Thoracic aorta (tissue), 2 donors: ENCODE results near the gene BBIP1. TPM values are rescaled to one million over a fixed set of nuclear protein-coding genes. Genes with fewer than 3 reads are reported as not detected.

Experiments used
- ATAC-seq: fragments of 150-250 bp; one replicate; pipeline ENCODE4 v1.8.0; 2017; ENCODE audit warnings: low read depth; ENCODE audit not compliant: insufficient number of reproducible peaks, low FRiP score
- DNase-seq: peaks from one replicate; pipeline ENCODE4 v3.0.0-alpha.2; 2020; ENCODE audit warnings: low spot score
- H3K27ac ChIP-seq, 2 donors: fragments of 200-600 bp; sonication (generic); 1 replicate in 1 of 2; 2 replicates in 1 of 2; pipeline ENCODE4 v1.5.1; 2016; ENCODE audit warnings: mild to moderate bottlenecking in 2 of 2, moderate library complexity in 2 of 2
- H3K27me3 ChIP-seq: fragments of 200-600 bp; sonication (generic); replicated peaks from 2 replicates; pipeline ENCODE4 v1.6.0; 2016; ENCODE audit warnings: mild to moderate bottlenecking; ENCODE audit not compliant: insufficient read depth
- H3K36me3 ChIP-seq: fragments of 200-600 bp; sonication (generic); one replicate; pipeline ENCODE4 v1.5.1; 2016
- H3K4me1 ChIP-seq, 2 donors: fragments of 200-600 bp; sonication (generic); 1 replicate in 1 of 2; 2 replicates in 1 of 2; pipeline versions ENCODE4 v1.5.1 to v1.6.0; 2016; ENCODE audit warnings: low read depth in 2 of 2, mild to moderate bottlenecking in 1 of 2; ENCODE audit not compliant: control insufficient read depth in 1 of 2
- H3K4me3 ChIP-seq: fragments of 200-600 bp; sonication (generic); 2 replicates; pipeline ENCODE4 v1.5.1; 2016; ENCODE audit warnings: mild to moderate bottlenecking
- H3K9me3 ChIP-seq: fragments of 200-600 bp; sonication (generic); 2 replicates; pipeline ENCODE4 v1.5.1; 2016
- total RNA-seq, 2 donors: library from RNA; depleted of rRNA; stranded (reverse); fragments of >200 nt; gene quantifications; one replicate each; pipeline versions ENCODE4 v1.1.0 to v1.2.3, GENCODE V29; 2016
- TF ChIP-seq, protein P1 (sequence below): fragments of 200-600 bp; sonication (generic); IDR thresholded peaks from one replicate; pipeline ENCODE4 v1.5.1; 2019; ENCODE audit warnings: antibody characterized with exemption

The BBIP1 gene
- total RNA-seq, 2 donors from 2014 or later, result 19.0 to 33.2 TPM

DNA sequence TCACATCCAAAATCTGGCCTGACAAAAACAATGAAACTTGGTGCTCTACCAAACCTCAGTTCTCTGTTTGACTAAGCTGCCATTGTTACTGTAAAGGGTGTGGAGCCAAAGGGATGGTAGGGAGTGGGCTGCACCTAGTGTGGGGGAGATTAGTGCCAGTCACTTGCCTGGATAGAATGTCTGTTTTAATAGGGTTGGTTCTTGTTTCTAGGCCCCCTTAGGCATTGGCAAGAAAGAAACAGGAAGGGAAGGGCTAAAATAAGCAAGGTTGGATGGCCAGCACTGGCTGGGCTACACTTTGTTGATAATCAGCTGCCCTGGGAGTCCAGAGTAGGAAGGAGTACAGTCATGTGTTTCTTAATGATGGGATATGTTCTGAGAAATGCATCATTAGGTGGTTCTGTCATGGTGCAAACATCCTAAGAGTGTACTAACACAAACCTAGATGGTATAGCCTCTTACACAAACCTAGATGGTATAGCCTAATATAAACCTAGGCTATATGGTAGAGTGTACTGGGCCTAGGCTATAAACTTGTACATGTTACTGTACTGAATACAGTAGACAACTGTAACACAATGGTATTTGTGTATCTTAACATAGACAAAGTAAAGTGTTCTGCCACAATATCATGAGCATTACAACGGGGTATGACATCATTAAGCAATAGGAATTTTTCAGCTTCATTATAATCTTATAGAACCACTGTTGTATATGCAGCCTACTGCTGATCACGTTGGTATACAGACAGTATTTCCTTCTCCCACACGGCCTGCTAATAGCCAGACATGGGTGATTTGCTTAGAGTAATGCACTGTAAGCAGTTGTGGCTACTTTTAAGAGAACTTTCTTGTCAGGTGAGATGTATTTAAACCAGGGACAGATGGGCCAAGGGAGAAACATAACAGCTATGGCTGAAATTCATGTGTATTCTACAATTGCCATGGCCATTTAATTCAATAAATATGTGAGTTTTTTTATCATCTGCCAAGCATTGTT lies 15.4 kb downstream of the BBIP1 start:
- H3K4me1 ChIP-seq, result no peaks in the 10 kb centered on the region
- H3K27me3 ChIP-seq, result no peaks in the 10 kb centered on the region
- H3K36me3 ChIP-seq, result peaks cover 4% of the 10 kb centered on the region
- ATAC-seq (no peak), DNase-seq (no peak)
- H3K4me3 ChIP-seq, result no peak overlapping the region
- H3K27ac ChIP-seq, result no peak overlapping the region
- no peaks in the 10 kb centered on the region for H3K9me3 ChIP-seq
- TF ChIP-seq, protein P1, sequence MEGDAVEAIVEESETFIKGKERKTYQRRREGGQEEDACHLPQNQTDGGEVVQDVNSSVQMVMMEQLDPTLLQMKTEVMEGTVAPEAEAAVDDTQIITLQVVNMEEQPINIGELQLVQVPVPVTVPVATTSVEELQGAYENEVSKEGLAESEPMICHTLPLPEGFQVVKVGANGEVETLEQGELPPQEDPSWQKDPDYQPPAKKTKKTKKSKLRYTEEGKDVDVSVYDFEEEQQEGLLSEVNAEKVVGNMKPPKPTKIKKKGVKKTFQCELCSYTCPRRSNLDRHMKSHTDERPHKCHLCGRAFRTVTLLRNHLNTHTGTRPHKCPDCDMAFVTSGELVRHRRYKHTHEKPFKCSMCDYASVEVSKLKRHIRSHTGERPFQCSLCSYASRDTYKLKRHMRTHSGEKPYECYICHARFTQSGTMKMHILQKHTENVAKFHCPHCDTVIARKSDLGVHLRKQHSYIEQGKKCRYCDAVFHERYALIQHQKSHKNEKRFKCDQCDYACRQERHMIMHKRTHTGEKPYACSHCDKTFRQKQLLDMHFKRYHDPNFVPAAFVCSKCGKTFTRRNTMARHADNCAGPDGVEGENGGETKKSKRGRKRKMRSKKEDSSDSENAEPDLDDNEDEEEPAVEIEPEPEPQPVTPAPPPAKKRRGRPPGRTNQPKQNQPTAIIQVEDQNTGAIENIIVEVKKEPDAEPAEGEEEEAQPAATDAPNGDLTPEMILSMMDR, result no peak

DNA sequence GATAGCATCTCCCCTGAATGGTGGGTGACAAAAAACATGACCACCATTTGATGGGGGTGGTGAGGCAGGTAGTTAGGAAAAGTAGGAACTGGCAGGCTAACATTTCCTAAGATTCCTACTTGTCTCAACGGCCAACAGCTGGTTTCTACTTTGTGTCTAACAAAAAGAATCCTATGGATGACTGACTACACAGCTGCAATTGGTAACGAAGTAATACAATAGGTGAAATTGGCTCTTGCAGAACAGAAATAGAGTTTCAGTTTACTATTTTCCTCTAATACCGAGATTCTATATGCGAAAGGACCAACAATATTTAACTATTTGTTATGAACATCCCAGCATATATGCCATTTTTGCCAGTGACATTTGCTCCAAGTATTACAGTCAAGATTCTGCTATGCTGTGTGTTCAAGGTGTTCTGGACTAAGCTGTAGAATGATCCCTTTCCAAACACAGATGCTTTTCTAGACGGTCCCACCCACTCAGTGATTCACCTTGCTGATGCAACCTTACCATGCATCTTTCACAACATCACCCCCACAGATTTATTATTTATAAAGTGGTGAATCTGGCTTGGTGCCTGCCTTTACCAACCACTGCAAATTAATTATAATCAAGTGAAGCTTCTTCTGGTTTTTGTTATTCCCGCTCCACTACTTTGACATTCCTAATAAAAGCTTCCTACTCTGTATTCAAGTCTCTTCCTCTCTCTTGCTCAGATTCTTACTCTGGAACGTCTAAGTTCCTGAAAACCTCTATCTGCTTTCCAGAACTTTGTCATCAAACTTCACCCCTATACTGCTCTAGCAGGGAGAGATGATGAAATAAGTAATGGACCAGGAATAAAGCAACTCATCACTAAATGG lies 16.8 kb downstream of the BBIP1 start:
- ATAC-seq (no peak), DNase-seq (no peak)
- H3K27ac ChIP-seq, result no peak overlapping the region
- peaks cover 9% of the 10 kb centered on the region for H3K36me3 ChIP-seq
- H3K4me1 ChIP-seq, result no peaks in the 10 kb centered on the region
- H3K27me3 ChIP-seq, result no peaks in the 10 kb centered on the region
- H3K9me3 ChIP-seq, result no peaks in the 10 kb centered on the region
- H3K4me3 ChIP-seq, result no peak overlapping the region
- TF ChIP-seq, protein P1, result no peak

DNA sequence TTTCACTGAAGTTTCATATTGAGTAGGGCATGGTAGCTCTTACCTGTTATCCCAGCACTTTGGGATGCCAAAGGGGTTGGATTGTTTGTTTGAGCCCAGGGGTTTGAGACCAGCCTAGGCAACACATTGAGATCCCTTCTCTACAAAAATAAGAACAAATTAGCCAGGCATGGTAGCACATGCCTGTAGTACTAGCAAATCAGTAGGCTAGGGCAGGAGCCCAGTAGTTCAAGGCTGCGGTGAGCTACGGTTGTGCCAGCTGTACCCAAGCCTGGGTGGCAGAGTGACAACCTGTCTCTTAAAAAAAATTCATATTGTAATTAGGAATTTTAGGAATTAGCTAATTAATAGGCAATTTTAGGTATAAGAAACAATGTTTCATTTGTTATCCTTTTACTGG lies 18.0 kb downstream of the BBIP1 start:
- Histone ChIP-seq H3K9me3 (no peaks in the 10 kb centered on the region), H3K27ac (no peak overlapping the region), H3K36me3 (peaks cover 16% of the 10 kb centered on the region), H3K4me3 (no peak overlapping the region), H3K4me1 (peaks cover 0 to 3% of the 10 kb centered on the region in 2 donors), H3K27me3 (no peaks in the 10 kb centered on the region)
- no peak for DNase-seq
- TF ChIP-seq, protein P1, result no peak
- no peak for ATAC-seq

DNA sequence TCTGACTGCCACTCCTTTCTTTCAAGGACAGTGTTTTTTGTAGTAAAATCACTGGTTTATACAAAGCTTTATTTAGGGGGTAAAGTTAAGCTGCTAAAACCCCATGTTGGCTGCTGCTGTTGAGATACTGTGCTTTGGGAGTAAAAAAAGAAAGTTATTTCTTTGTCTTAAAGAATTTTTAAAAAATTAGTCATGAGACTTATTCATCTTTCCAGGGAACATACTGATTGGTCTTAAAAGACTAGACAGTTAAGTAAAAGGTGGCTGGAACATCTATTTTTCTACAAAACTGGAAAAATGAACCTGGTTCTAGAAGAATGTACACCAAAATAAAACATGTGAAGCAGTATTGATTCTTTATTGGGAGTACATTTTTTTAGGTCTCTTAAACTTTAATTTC lies 20.6 kb downstream of the BBIP1 start:
- no peak overlapping the region for H3K27ac ChIP-seq
- ATAC-seq (no peak), DNase-seq (no peak)
- H3K36me3 ChIP-seq, result peaks cover 25% of the 10 kb centered on the region
- H3K4me1 ChIP-seq, result peaks cover 0 to 3% of the 10 kb centered on the region in 2 donors
- no peaks in the 10 kb centered on the region for H3K27me3 ChIP-seq
- H3K4me3 ChIP-seq, result no peak overlapping the region
- no peaks in the 10 kb centered on the region for H3K9me3 ChIP-seq
- TF ChIP-seq, protein P1, result no peak

DNA sequence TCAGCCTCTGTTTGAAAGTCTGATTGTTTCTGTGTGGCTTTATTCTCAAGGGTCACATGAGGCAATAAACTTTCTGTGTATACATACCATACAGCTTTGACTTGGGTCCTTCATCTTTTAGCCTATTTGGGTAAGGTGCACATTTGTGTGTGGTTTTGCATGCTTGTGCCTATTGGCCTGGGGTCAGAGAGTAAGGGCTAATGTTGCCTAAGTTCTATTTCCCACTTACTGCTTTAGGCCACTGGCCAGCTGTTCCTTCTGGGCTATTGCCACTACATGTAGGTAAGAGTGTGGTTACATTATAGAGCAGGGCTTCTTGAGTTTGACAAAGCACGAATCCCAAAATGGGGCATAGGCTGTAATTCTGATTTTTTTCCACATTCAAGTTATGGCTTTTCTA lies 21.8 kb downstream of the BBIP1 start:
- peaks cover 0 to 3% of the 10 kb centered on the region in 2 donors for H3K4me1 ChIP-seq
- H3K27ac ChIP-seq, result no peak overlapping the region
- no peaks in the 10 kb centered on the region for H3K27me3 ChIP-seq
- H3K9me3 ChIP-seq, result no peaks in the 10 kb centered on the region
- ATAC-seq (no peak), DNase-seq (no peak)
- TF ChIP-seq, protein P1, result no peak
- no peak overlapping the region for H3K4me3 ChIP-seq
- peaks cover 25% of the 10 kb centered on the region for H3K36me3 ChIP-seq
